Karpas-422 (cell line): ENCODE results near the gene WIPF3. TPM values are rescaled to one million over a fixed set of nuclear protein-coding genes. Genes with fewer than 3 reads are reported as not detected.

Experiments
- DNase-seq: peaks from one replicate; pipeline ENCODE4 v3.0.0-alpha.2; 2015
- H2AFZ ChIP-seq: fragments of 200-600 bp; sonication (generic); 2 replicates; pipeline ENCODE4 v1.6.1; 2014; ENCODE audit warnings: antibody characterized with exemption, low read length, mixed read lengths
- H3K27ac ChIP-seq: fragments of 200-600 bp; sonication (generic); 2 replicates; pipeline ENCODE4 v1.5.1; 2014; ENCODE audit warnings: mild to moderate bottlenecking, low read length, moderate library complexity
- H3K27me3 ChIP-seq: fragments of 200-600 bp; sonication (generic); 2 replicates; pipeline ENCODE4 v1.6.1; 2014; ENCODE audit warnings: low read length, mixed read lengths
- H3K36me3 ChIP-seq: fragments of 200-600 bp; sonication (generic); 2 replicates; pipeline ENCODE4 v1.6.1; 2014; ENCODE audit warnings: low read length, mixed read lengths; ENCODE audit not compliant: insufficient read depth
- H3K4me1 ChIP-seq: fragments of 200-600 bp; sonication (generic); 2 replicates; pipeline ENCODE4 v1.6.1; 2014; ENCODE audit warnings: mild to moderate bottlenecking, low read length, mixed read lengths
- H3K4me2 ChIP-seq: fragments of 200-600 bp; sonication (generic); 2 replicates; pipeline ENCODE4 v1.6.1; 2014; ENCODE audit warnings: low read length, low read depth, mild to moderate bottlenecking; ENCODE audit not compliant: poor library complexity, severe bottlenecking
- H3K4me3 ChIP-seq: fragments of 200-600 bp; sonication (generic); 2 replicates; pipeline ENCODE4 v1.5.1; 2014; ENCODE audit warnings: mild to moderate bottlenecking, antibody characterized with exemption, low read length, mixed read lengths
- H3K79me2 ChIP-seq: fragments of 200-600 bp; sonication (generic); 2 replicates; pipeline ENCODE4 v1.6.1; 2014; ENCODE audit warnings: mild to moderate bottlenecking, low read length, mixed read lengths
- H3K9ac ChIP-seq: fragments of 200-600 bp; sonication (generic); 2 replicates; pipeline ENCODE4 v1.6.0; 2014; ENCODE audit warnings: low read length
- H3K9me2 ChIP-seq: fragments of 200-600 bp; sonication (generic), shearing (Covaris generic); replicated peaks from 2 replicates; pipeline ENCODE4 v1.6.0; 2014; ENCODE audit warnings: mild to moderate bottlenecking, low read length, moderate library complexity; ENCODE audit not compliant: insufficient read depth
- H3K9me3 ChIP-seq: fragments of 300-700, 200-600 bp; sonication (generic); 2 replicates; pipeline ENCODE4 v1.6.1; 2014; ENCODE audit warnings: low read length, mixed read lengths
- H4K20me1 ChIP-seq: fragments of 200-600 bp; sonication (generic); 2 replicates; pipeline ENCODE4 v1.6.1; 2014; ENCODE audit warnings: mild to moderate bottlenecking, antibody characterized with exemption, low read length, low read depth; ENCODE audit not compliant: insufficient read depth
- total RNA-seq: library from RNA; depleted of rRNA; stranded (reverse); fragments of >200 nt; shearing (Covaris generic); gene quantifications from 2 replicates; pipeline ENCODE4 v1.2.3, GENCODE V29; 2014; ENCODE audit warnings: low replicate concordance

The WIPF3 gene
- total RNA-seq, 1 experiment from 2014 or later = not detected

DNA sequence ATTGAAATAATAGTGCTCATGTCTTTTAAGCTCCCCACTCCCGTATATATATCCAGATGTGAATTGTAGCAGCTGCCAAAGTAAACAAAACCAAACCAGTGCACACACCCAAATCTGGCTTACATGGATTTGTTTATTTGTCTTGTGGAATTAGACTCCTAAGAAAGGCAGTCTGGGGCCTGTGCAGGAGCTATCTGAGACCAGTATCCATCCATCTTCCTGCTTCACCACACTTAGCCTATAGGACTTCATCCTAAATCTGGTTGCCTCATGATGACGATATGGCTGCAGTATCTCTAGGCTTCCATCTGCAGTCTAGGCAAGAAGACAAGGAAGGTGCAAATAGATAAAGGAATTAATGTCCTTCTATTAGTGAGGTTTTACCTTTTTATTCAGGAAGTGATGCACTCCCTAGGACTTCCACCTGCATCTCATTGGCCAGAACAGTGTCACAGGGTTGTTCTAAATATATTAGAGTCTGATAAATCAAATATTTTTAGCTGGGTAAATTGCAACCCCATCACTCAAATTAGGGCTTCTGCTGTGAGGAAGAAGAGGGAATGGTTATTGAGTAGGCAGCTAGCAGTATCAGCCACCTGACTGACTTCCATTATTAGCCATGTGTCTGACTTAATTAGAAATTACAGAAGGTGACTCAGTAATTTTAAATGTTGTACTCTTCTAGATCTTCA, 6.0 kb downstream of the WIPF3 start:
- no peaks in the 10 kb centered on the region for H3K4me1 ChIP-seq
- H3K4me2 ChIP-seq = no peak overlapping the region
- H3K9me2 ChIP-seq = no peaks in the 10 kb centered on the region
- no peaks in the 10 kb centered on the region for H3K9me3 ChIP-seq
- no peaks in the 10 kb centered on the region for H3K27me3 ChIP-seq
- H3K79me2 ChIP-seq = no peaks in the 10 kb centered on the region
- DNase-seq = no peak
- no peak overlapping the region for H2AFZ ChIP-seq
- no peaks in the 10 kb centered on the region for H4K20me1 ChIP-seq
- no peak overlapping the region for H3K4me3 ChIP-seq
- H3K9ac ChIP-seq = no peak overlapping the region
- H3K27ac ChIP-seq = no peak overlapping the region
- no peaks in the 10 kb centered on the region for H3K36me3 ChIP-seq

DNA sequence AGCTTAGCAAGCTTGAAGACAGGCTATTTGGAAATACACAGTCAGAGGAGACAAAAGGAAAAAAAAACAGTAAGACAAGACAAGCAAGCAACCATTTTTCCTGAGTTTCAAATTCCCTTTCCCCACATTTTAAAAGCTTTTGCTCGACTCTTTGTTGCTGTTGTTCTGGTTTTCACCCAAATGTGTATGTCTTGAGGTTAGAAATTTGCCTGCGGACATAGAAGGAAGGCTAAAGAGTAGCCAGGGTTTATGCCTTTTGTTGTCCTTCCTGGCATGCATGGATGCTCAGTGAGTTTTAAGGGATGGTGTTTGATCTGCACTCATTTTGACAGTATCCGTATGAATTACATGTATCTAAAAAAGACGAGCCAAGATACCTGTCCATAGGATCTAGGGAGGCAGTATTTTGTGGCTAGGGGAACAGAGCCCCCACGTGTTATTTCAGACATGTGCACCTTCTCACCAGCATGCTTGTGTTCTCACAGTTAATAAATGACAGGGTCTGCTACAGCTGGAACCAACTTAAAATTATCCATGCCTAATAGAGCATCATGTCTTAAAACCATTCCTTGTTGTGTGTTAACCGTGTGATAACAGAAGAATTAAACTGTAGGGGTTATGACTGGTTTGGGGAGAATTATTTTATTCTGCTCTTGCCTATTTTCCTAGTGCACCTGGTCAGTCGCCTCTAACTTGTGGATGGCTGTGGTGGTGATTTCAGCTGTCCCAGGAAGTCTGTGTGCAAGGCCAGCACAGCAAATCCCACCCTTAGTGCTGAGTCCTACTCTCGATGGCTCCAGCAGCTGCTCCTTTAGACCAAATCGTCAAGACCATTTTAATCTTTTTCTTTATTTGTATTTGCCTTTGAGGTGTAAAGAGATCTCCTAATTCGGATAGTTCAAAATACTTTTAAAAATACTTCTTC, 9.1 kb downstream of the WIPF3 start:
- Histone ChIP-seq H3K79me2 (no peaks in the 10 kb centered on the region), H3K27me3 (no peaks in the 10 kb centered on the region), H2AFZ (no peak overlapping the region), H3K9me3 (no peaks in the 10 kb centered on the region), H3K9me2 (no peaks in the 10 kb centered on the region), H4K20me1 (no peaks in the 10 kb centered on the region), H3K27ac (no peak overlapping the region), H3K9ac (no peak overlapping the region), H3K4me2 (no peak overlapping the region), H3K4me3 (no peak overlapping the region), H3K4me1 (no peaks in the 10 kb centered on the region), H3K36me3 (no peaks in the 10 kb centered on the region)
- DNase-seq = no peak

DNA sequence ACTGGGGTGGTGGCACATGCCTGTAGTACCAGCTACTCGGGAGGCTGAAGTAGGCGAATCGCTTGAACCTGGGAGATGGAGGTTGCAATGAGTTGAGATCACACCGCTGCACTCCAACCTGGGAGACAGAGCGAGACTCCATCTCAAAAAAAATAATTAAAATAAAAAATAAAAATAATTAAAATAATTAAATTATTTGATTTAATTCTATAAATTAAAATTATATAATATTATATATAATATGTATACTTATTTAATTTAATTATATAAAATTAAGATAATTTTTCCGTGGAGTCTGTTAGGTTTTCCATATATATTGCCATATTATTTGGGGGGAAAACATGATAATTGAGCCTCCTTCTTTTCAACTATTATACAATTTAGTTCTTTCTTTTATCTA, 12.0 kb downstream of the WIPF3 start:
- Histone ChIP-seq H4K20me1 (no peaks in the 10 kb centered on the region), H3K36me3 (no peaks in the 10 kb centered on the region), H2AFZ (no peak overlapping the region), H3K27ac (no peak overlapping the region), H3K9me3 (no peaks in the 10 kb centered on the region), H3K4me1 (no peaks in the 10 kb centered on the region), H3K4me2 (no peak overlapping the region), H3K27me3 (no peaks in the 10 kb centered on the region), H3K9me2 (no peaks in the 10 kb centered on the region), H3K9ac (no peak overlapping the region), H3K79me2 (no peaks in the 10 kb centered on the region), H3K4me3 (no peak overlapping the region)
- no peak for DNase-seq

DNA sequence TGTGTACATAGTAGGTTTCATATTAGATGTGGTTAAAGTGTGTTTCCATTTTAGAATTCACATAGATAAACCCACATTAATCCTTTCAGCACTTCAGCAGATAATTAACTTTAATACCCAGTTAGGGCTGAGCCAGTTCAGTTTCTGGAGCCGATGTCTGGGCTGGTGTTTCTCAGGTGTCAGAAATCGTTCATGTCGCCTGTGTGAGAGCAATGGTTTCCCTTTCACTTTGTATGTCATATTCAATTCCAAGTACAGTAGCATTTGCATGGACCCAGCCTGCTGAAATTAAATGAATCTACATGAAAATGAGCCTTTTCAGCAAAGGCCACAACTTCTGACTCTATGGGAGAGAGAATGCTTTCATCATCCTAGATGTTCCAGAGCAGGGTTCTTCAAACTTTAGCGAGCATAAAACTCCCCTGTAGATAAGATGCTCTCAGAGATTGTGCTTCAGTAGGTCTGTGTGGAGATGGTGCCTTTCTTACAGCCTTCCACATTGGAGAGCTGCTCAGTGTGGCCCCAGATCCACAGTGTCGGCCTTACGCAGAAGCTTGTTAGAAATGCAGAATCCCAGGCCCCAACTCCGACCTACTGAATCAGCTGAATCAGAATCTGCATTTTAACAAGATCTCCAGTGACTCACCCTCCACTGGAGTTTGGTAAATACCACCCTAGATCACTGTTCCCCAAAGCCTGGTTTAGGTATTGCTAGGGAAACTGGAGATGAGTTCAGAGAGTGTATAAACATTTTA, 19.6 kb downstream of the WIPF3 start:
- peak overlapping the region; percentile 34 for H3K4me2 ChIP-seq
- H3K27me3 ChIP-seq = no peaks in the 10 kb centered on the region
- no peak for DNase-seq
- H3K27ac ChIP-seq = no peak overlapping the region
- H3K9ac ChIP-seq = no peak overlapping the region; the same call in 1 of the 2 replicates
- H3K4me3 ChIP-seq = peak overlapping the region; percentile 8; the same call in 1 of the 2 replicates
- peaks cover 7% of the 10 kb centered on the region for H3K4me1 ChIP-seq
- no peaks in the 10 kb centered on the region for H3K36me3 ChIP-seq
- peak overlapping the region; percentile 1; the same call in 1 of the 2 replicates for H2AFZ ChIP-seq
- H4K20me1 ChIP-seq = no peaks in the 10 kb centered on the region
- no peaks in the 10 kb centered on the region for H3K79me2 ChIP-seq
- no peaks in the 10 kb centered on the region for H3K9me2 ChIP-seq
- H3K9me3 ChIP-seq = no peaks in the 10 kb centered on the region

DNA sequence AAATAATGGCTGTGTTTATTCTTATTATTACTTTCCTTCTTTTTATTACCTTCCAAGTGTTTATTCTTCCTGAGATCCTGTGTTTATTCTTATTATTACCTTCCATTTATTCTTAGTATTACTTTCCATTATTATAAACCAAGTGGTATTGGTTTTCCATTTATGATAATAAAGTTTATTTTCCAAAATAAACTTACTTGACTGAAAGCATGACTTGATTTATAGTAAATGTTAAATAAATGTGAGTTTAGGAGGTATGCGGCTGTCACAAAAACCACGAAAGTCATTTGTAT, 20.2 kb downstream of the WIPF3 start:
- no peaks in the 10 kb centered on the region for H3K9me3 ChIP-seq
- no peak for DNase-seq
- H4K20me1 ChIP-seq = no peaks in the 10 kb centered on the region
- no peak overlapping the region for H3K27ac ChIP-seq
- no peak overlapping the region for H2AFZ ChIP-seq
- H3K4me1 ChIP-seq = peaks cover 7% of the 10 kb centered on the region
- H3K4me3 ChIP-seq = no peak overlapping the region
- H3K36me3 ChIP-seq = no peaks in the 10 kb centered on the region
- no peaks in the 10 kb centered on the region for H3K27me3 ChIP-seq
- no peaks in the 10 kb centered on the region for H3K9me2 ChIP-seq
- no peak overlapping the region for H3K9ac ChIP-seq
- H3K4me2 ChIP-seq = no peak overlapping the region
- H3K79me2 ChIP-seq = no peaks in the 10 kb centered on the region

DNA sequence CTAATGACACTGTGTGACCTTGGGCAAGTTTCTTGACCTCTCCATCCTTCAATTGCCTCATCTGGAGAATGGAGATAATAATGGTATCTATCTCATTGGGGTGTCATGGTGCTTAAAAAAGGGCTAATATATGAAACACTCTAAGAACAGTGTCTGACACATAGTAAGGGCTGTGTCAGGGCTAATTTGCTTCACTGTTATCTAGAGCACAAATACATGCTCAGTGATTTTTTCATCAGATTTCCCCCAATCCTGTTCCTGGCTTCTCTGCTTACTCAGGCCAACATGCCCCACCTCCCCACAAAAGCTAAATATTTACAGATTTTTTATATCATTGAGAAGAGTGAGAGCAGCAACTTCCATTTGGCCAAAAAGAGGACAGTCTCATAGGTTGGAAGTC, 20.6 kb downstream of the WIPF3 start:
- H4K20me1 ChIP-seq = no peaks in the 10 kb centered on the region
- no peaks in the 10 kb centered on the region for H3K27me3 ChIP-seq
- H3K79me2 ChIP-seq = no peaks in the 10 kb centered on the region
- no peak overlapping the region for H3K27ac ChIP-seq
- DNase-seq = no peak
- peaks cover 7% of the 10 kb centered on the region for H3K4me1 ChIP-seq
- no peaks in the 10 kb centered on the region for H3K9me3 ChIP-seq
- H3K9me2 ChIP-seq = no peaks in the 10 kb centered on the region
- H3K4me3 ChIP-seq = no peak overlapping the region
- H3K36me3 ChIP-seq = no peaks in the 10 kb centered on the region
- no peak overlapping the region for H2AFZ ChIP-seq
- no peak overlapping the region for H3K9ac ChIP-seq
- no peak overlapping the region for H3K4me2 ChIP-seq

DNA sequence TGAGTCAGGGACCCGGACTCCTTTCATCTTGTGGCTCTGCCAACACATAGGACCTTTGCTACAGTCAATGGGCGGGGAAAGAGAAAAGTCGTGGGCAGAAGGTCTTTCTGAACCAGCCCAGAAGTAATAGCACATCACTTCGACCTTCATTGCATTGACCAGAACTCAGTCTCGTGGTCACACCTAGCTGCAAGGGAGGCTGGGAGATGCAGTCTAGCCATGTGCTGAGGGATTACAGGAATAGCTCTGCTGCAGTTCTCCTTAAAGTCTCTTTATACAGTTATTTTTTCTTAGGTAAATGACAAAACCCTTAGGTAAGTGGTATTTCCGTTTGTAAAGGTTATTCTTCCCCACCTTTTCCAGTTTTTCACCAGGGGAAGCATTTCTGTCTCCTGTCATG, 25.4 kb downstream of the WIPF3 start:
- H3K4me2 ChIP-seq = no peak overlapping the region

DNA sequence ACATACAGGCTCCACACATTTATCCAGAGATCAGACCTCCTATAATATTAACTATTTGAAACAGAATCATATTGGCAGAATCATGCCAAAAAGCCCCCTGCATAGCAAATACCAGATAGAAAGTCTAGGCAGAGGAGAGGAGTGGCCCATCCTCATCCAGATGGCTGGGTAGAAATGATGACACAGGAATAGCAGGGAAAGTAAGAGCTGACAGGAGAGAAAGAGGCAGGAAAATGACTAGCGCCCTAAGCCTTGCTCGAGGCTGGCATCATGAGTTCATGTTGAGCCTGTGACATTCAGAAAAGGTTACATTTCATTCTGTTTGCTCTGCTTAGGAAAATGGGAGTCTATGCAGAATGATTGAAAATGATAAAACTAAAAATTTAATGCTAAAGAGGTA, 27.6 kb downstream of the WIPF3 start:
- no peak overlapping the region for H3K4me3 ChIP-seq
- H3K9me2 ChIP-seq = no peaks in the 10 kb centered on the region
- H3K9ac ChIP-seq = no peak overlapping the region
- H3K36me3 ChIP-seq = no peaks in the 10 kb centered on the region
- no peak for DNase-seq
- H3K79me2 ChIP-seq = no peaks in the 10 kb centered on the region
- no peaks in the 10 kb centered on the region for H4K20me1 ChIP-seq
- H3K4me1 ChIP-seq = no peaks in the 10 kb centered on the region
- H2AFZ ChIP-seq = no peak overlapping the region
- no peak overlapping the region for H3K4me2 ChIP-seq
- H3K27me3 ChIP-seq = no peaks in the 10 kb centered on the region
- no peak overlapping the region for H3K27ac ChIP-seq
- H3K9me3 ChIP-seq = no peaks in the 10 kb centered on the region

More for the DNA sequence above, 25.4 kb downstream of the WIPF3 start:
- no peaks in the 10 kb centered on the region for H3K79me2 ChIP-seq
- no peaks in the 10 kb centered on the region for H3K4me1 ChIP-seq
- H4K20me1 ChIP-seq = no peaks in the 10 kb centered on the region
- H3K9ac ChIP-seq = no peak overlapping the region
- no peaks in the 10 kb centered on the region for H3K36me3 ChIP-seq
- no peak overlapping the region for H3K4me3 ChIP-seq
- H3K9me2 ChIP-seq = no peaks in the 10 kb centered on the region
- no peaks in the 10 kb centered on the region for H3K9me3 ChIP-seq
- H3K27ac ChIP-seq = no peak overlapping the region
- no peaks in the 10 kb centered on the region for H3K27me3 ChIP-seq
- DNase-seq = no peak
- no peak overlapping the region for H2AFZ ChIP-seq
